Stimulated activated naive CD4-positive, alpha-beta T cell treated with Interleukin-2 at 50 U/mL for 16 hours (primary cell): ENCODE results near the gene ARL5C.
"Not testable (repeated sequence)": the region's sequence is repeated elsewhere in the genome, so short reads cannot be mapped to it uniquely, and the experiment has no call there.

ENCODE experiments used
- DNase-seq: peaks from one replicate; lab custom pipeline; 2025; lab: John Stamatoyannopoulos, UW

The ARL5C gene

DNA sequence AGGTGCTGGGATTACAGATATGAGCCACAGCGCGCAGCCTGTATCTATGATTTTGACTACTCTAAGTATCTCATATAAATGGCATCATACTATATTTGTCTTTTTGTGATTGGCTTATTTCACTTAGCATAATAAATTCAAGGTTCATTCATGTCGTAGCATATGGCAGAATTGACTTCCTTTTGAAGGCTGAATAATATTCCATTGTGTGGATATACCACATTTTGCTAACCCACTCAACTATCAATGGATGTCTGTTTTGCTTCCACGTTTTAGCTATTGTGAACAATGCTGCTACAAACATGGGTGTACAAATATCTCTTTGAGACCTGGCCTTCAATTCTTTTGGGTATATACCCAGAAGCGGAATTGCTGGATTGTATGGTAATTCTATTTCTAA lies 24.7 kb downstream of the ARL5C start:
- no peak for DNase-seq

DNA sequence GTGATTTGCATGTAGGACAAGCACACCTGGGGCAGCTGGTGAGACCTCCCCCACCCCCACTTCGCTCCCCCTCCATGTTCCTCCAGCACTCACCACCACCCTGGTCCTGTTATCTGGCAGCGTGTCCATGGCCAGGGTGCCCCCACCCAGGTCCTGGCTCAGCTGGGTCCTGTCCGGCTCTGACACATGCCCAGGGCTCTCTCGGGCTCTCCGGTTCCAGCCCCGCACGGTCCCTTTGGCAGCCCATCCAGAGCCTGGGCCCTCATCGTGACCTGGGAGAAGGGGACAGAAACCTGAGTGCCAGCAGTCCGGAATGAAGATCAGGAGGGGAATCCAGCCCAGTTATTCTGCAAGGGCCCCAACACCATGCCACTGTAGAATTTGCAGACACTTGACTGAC lies 26.4 kb downstream of the ARL5C start:
- DNase-seq, result no peak

DNA sequence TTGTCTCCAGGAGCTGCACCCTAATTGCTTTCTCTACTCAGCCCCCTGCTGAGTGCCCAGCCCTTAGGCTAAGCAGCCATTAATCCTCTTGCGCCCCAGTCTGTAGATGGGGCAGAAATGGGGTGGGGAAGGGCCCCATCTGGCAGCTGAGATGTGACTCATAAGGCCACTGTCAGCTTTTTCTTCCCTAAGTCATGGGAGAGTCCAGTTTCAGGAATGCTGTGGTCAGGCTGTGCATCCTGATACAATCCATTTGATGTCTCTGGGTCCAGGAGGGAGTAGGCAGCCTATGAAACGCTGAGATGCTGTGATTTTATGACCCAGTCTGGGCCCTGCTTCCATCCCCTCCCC lies 26.8 kb downstream of the ARL5C start:
- DNase-seq, result no peak

- no peak for DNase-seq
Observed at GRCh38 chr17:39138431-39139160, 27.4 kb downstream of the ARL5C start.

GRCh38 chr17:39134878-39135277 lies 31.1 kb downstream of the ARL5C start:
- no peak for DNase-seq

GRCh38 chr17:39132192-39132610 lies 33.8 kb downstream of the ARL5C start:
- no peak for DNase-seq

DNA sequence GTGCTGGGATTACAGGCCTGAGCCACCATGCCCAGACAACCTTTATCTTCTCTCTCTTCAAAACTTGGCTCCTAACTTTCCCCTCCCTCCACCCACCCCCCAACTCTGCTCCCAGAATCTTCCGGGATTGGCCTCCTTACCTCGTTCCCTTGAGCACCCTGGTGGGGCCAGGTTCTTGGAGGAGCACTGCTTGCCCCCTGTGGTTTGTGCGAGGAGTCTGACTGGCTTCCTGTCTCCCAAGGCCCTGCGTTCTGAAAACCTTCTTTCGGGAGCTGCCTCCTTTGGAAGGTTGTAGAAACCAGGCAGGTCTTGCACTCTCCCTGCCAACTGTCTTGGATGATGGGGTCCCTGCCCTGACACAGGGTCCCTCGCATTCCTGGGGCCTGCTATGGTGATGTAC lies 34.3 kb downstream of the ARL5C start:
- DNase-seq, result no peak

DNA sequence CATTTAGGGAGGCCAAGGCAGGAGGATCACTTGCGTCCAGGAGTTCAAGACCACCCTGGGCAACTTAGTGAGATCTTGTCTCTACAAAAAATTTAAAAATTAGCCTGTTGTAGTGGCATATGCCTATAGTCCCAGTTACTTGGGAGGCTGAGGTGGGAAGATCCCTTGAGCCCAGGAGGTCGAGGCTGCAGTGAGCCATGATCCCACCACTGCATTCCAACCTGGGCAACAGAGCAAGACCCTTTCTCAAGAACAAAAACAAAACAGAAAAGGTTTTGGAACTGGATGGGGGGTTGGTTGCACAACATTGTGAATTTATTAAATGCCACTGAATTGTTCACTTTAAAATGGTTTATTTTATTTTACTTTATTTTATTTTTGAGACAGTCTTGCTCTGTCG lies 35.8 kb downstream of the ARL5C start:
- DNase-seq, result no peak

- not testable (repeated sequence) for DNase-seq
Observed at GRCh38 chr17:39129544-39129943, 36.4 kb downstream of the ARL5C start.

DNA sequence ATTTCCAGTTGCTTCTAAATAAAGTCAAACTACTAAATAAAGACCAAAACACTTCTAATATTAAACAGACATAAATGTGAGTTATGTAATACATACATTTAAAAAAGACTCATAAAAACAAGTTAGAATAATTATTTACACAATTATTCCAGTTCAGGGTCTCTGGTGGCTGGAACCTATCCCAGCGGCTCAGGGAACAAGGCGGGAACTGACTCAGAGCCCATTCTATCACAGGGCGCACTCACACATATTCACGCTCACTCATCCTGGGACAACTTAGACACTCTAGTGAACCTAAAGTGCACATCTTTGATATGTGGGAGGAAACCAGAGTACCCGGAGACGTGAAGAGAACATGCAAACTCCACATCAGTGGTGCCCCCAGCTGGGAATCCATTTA lies 39.5 kb downstream of the ARL5C start:
- no peak for DNase-seq

GRCh38 chr17:39125143-39125875 lies 40.7 kb downstream of the ARL5C start:
- DNase-seq, result no peak

DNA sequence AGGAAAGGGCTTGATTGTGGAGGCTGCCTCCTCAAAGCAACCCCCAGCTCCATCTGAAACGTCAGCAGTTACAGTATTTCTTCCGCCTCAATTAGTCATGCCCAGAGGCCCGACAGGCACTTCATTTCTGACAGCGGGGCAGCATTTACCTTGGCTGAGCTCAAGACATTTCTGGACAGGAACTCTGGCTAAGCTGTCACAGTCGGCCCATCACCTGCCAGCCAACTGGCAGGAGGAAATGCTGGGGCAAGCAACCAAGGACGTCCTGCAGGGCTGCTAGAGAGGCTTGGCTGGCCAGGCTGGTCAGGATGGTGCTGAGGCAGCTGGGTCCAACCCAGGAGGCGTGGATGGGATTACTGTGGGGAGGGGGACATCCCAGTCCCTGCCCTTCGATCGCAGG lies 42.3 kb downstream of the ARL5C start:
- DNase-seq, result no peak

GRCh38 chr17:39122991-39123390 lies 43.0 kb downstream of the ARL5C start:
- no peak for DNase-seq

GRCh38 chr17:39121919-39122318 lies 44.0 kb downstream of the ARL5C start:
- not testable (repeated sequence) for DNase-seq

DNA sequence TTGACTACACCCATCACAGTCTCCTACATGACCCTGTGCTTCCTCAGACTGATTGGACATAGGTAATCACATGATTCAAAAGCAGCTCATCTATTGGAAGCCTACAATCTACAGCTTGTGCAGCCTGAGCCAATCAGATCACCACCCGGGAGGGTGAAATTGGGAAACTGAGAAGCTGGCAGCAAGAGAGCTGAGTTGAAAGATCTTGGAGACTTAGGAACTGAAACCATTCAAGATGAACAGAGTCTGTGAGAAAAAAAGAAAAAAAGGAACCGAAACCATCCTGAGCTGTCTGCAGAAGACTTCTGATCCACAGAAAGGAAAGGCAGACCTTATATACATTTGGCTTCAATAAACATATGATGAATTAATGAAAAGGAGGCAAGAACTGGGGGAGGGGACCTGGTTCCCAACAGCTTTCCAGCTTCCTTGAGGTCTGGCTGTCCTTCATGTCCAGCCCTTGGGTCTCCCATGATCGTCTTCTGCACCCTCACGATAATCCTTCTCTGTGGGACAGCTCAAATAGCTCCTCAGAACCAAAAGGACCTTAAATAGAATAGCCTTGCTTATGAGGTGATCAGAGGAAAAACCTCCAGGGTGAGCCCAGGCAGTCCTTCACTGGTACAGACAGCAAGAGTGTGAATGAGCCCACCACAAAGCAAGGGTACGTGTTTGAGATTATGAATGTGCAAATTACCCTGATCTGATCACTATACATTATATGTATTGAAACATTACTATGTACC lies 47.1 kb downstream of the ARL5C start:
- no peak for DNase-seq

- DNase-seq, result no peak
Observed at GRCh38 chr17:39116224-39116623, 49.7 kb downstream of the ARL5C start.

- no peak for DNase-seq
Observed at GRCh38 chr17:39115135-39115534, 50.8 kb downstream of the ARL5C start.

DNA sequence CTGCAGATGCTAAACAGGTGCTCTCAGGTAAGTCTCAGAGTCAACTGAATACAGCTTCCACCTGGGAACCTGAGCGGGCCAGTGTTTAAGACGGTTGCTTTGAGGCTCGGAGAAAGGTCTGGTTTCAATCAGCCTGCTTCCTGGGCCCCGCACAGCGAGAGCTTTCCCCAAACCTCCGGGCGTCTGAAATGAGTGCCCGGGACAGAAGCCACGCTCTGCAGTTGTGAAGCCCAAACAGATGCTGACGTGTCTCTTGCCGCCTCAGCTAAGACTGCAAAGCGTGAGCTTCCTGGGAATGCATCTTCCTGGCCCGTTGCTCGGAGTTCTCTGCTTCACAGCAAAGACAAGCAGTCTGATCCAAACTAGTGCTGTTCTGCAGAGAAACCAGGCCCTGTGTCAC lies 51.2 kb downstream of the ARL5C start:
- DNase-seq, result no peak

GRCh38 chr17:39113871-39114270 lies 52.1 kb downstream of the ARL5C start:
- no peak for DNase-seq

GRCh38 chr17:39110435-39111136 lies 55.4 kb downstream of the ARL5C start:
- DNase-seq, result no peak

GRCh38 chr17:39108461-39109375 lies 57.2 kb downstream of the ARL5C start:
- no peak for DNase-seq
